ENCODE measurements around the gene KYAT1.

- TF ChIP-seq CTCF (IDR thresholded peaks at IDR 0.05 in 4 of 5, conservative IDR thresholded peaks at IDR 0.05 in 1 of 5) (peak; percentile 97 to 99 (median 98)), POLR2A (IDR thresholded peaks at IDR 0.05) (peak; percentile 87 to 97)
Observed at GRCh38 chr9:128818099-128818838, 63.5 kb downstream of the KYAT1 start, which contains the start of gene ENDOG.
